GM10266 (cell line): Measurements from ENCODE around the gene KRT40.

Source experiments
- DNase-seq: peaks from one replicate; pipeline ENCODE4 v3.0.0; 2012; ENCODE audit errors: extremely low spot score
- TF ChIP-seq, protein P1 (sequence below): IDR thresholded peaks from 2 replicates; pipeline ENCODE4 v1.5.1; 2012; ENCODE audit warnings: mild to moderate bottlenecking, low read depth; ENCODE audit not compliant: control insufficient read depth, insufficient read depth; ENCODE audit errors: missing control alignments

The KRT40 gene

GRCh38 chr17:40945414-40945813 is 38.7 kb downstream of the KRT40 start:
- no peak for DNase-seq

DNA sequence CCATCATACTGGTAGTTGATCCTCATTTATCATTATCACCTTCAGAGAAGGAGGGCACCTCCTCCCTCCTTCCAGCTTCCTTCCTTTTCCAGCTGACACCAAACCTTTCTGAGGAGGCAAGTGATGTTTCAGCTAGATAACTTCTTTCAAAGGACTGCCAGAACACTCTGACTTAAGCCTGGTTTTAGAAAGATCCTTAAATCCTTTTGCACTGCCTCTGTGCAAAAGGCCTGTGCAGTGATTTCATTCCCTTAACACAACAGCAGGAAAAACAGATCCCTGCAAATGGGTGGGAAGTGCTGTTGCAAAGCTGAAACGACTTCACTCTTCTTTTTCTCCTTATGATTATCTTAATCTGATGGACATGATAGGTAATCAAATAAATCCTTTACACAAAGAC is 39.6 kb downstream of the KRT40 start:
- TF ChIP-seq, protein P1, sequence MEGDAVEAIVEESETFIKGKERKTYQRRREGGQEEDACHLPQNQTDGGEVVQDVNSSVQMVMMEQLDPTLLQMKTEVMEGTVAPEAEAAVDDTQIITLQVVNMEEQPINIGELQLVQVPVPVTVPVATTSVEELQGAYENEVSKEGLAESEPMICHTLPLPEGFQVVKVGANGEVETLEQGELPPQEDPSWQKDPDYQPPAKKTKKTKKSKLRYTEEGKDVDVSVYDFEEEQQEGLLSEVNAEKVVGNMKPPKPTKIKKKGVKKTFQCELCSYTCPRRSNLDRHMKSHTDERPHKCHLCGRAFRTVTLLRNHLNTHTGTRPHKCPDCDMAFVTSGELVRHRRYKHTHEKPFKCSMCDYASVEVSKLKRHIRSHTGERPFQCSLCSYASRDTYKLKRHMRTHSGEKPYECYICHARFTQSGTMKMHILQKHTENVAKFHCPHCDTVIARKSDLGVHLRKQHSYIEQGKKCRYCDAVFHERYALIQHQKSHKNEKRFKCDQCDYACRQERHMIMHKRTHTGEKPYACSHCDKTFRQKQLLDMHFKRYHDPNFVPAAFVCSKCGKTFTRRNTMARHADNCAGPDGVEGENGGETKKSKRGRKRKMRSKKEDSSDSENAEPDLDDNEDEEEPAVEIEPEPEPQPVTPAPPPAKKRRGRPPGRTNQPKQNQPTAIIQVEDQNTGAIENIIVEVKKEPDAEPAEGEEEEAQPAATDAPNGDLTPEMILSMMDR = no peak
- DNase-seq = no peak

More at GRCh38 chr17:40945414-40945813, 38.7 kb downstream of the KRT40 start:
- TF ChIP-seq, protein P1 = no peak

- TF ChIP-seq, protein P1 = no peak
- DNase-seq = no peak
Observed at GRCh38 chr17:40942553-40942952, 41.6 kb downstream of the KRT40 start.

DNA sequence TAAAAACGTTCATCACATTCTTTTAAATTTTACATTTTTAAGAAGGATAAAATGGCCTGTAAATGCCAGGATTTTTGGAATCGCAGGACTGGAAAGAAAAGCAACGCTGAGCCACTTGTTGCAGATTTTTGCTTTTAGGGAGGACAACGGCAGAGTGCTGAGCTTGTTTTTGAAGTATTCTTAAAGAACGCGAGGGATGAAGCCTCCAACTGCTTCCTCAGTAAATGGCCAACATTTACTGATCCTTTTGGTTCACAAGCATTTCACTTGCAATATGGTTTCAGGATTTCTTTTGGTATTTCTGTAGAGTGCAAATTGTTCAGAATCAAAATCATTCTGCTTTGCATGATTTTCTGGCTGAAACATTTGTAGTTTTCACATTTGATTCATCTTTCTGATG is 43.9 kb downstream of the KRT40 start:
- DNase-seq = no peak
- TF ChIP-seq, protein P1 = no peak

- TF ChIP-seq, protein P1 = no peak
- no peak for DNase-seq
Observed at GRCh38 chr17:40938981-40939380, 45.1 kb downstream of the KRT40 start.

DNA sequence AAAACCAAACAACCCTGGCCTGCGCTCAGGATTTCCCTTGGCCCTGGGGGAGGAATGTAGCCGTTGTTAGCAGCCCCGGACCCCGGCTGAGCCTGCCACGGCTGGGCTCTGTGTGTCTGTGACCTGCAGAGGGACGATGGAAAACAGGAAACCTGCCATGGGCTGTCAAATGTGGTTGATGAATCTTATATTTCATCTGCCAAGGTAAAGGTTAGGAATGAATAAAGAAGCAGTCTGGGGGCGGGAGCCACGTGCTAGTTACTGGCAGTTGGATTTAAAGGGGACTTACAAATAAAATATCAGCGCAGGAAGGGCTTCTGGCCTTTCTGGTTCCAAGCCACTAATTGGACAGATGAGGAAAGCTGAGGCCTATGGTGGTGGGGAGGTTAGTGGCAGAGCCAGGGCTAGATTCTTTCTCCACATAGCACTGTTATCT is 46.7 kb downstream of the KRT40 start, which contains the start of gene KRT23:
Gene KRT23 (minus strand): TSS at position 263 of the 436 bp plus-strand sequence. CDS start 1,043 bp downstream, outside the sequence.
- DNase-seq = no peak
- TF ChIP-seq, protein P1 = no peak

- TF ChIP-seq, protein P1 = no peak
- no peak for DNase-seq
Observed at GRCh38 chr17:40936976-40937375, 47.1 kb downstream of the KRT40 start.
